Measurements from ENCODE around the gene TMEM163.

Gene TMEM163

DNA sequence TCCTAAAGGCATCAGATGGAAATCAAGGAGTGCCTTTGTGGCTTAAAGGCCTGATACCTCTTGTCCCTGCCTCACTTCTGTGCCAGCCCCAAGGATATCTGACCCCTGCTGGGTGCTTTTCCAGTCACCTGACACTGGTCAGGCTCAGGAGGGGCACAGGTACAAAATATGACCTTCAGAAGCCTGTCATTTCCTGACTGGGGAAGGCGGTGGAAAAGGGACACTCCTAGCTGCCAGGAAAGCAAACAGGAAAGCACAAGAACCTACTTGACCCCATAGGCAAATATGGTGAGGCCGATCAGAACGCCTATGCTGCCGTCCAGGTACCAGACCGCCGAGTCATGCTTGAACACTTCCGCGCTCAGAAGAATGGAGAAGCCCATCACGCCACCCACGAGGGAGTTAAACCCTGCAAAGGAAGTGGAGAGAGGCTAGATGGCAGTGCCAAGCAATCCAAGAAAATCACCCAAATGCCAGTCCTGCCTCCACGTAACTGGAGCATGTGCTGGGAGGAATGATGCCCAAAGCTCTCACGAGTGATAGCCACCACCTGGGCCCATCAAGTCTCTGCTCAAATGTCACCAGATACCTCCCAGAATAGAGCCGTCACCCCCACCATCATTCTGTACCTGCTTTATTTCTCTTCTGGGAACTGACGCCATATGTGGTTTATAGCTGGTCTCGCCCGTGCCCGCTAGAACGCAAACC, 260.9 kb downstream of the TMEM163 start:
- TF ChIP-seq POLR2A (IDR thresholded peaks at IDR 0.05; ENCODE audit: low read length) (no peak), GATA1 (IDR thresholded peaks at IDR 0.05; ENCODE audit: low read depth, low read length) (no peak)
- no peak for DNase-seq

DNA sequence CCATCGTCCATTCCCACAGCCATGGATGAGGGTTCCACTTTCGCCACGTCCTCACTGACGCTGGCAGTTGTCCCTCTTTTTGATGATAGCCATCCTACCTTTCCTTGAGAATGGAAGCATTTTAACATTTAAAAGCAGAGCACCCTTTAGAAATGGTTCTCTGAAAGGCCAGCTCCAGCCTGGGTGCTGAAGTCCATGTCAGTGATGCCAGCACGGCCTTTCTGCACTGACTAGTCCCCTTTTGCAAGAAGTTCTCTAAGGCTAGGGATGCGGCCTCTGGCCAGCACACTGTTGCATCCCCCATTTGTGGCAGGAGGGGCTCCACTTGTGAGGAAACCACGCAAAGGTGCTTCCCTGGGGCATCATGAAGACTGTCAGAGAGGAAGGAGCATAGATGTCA, 261.4 kb downstream of the TMEM163 start:
- no peak for DNase-seq
- TF ChIP-seq GATA1 (IDR thresholded peaks at IDR 0.05; ENCODE audit: low read depth, low read length) (no peak), POLR2A (IDR thresholded peaks at IDR 0.05; ENCODE audit: low read length) (no peak)

GRCh38 chr2:134455426-134455825, 263.4 kb downstream of the TMEM163 start:
- DNase-seq, result no peak
- TF ChIP-seq POLR2A (IDR thresholded peaks at IDR 0.05; ENCODE audit: low read length) (no peak), GATA1 (IDR thresholded peaks at IDR 0.05; ENCODE audit: low read depth, low read length) (no peak)

- no peak for TF ChIP-seq GATA1 (IDR thresholded peaks at IDR 0.05; ENCODE audit: low read depth, low read length)
- no peak for TF ChIP-seq POLR2A (IDR thresholded peaks at IDR 0.05; ENCODE audit: low read length)
- no peak for DNase-seq
Observed at GRCh38 chr2:134454931-134455330, 263.9 kb downstream of the TMEM163 start.

GRCh38 chr2:134454426-134454825, 264.4 kb downstream of the TMEM163 start:
- DNase-seq, result no peak
- TF ChIP-seq GATA1 (IDR thresholded peaks at IDR 0.05; ENCODE audit: low read depth, low read length), result no peak
- TF ChIP-seq POLR2A (IDR thresholded peaks at IDR 0.05; ENCODE audit: low read length), result no peak

- no peak for DNase-seq
- TF ChIP-seq GATA1 (IDR thresholded peaks at IDR 0.05; ENCODE audit: low read depth, low read length), result no peak
- TF ChIP-seq POLR2A (IDR thresholded peaks at IDR 0.05; ENCODE audit: low read length), result no peak
Observed at GRCh38 chr2:134453973-134454372, 264.8 kb downstream of the TMEM163 start.

DNA sequence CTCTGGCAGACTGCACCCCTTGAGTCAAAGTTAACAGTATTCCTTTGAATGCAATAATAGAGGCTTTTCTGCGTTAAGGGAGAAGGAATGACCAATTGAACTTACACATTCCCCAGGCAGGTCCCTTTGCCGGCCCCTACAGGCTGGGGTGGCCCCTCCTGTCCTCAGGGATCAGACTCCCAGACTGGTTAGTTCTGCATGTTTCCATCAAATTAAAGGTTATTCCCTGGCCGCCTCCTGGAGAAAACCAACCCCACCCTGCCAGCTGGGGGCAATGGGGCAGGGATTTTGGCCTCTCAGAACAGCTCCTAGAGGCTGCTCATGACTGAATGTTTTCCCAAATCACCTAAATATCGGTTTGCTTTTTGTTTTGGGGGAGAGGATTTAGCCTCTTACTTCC, 265.3 kb downstream of the TMEM163 start:
- TF ChIP-seq GATA1 (IDR thresholded peaks at IDR 0.05; ENCODE audit: low read depth, low read length), result no peak
- no peak for TF ChIP-seq POLR2A (IDR thresholded peaks at IDR 0.05; ENCODE audit: low read length)
- DNase-seq, result no peak

DNA sequence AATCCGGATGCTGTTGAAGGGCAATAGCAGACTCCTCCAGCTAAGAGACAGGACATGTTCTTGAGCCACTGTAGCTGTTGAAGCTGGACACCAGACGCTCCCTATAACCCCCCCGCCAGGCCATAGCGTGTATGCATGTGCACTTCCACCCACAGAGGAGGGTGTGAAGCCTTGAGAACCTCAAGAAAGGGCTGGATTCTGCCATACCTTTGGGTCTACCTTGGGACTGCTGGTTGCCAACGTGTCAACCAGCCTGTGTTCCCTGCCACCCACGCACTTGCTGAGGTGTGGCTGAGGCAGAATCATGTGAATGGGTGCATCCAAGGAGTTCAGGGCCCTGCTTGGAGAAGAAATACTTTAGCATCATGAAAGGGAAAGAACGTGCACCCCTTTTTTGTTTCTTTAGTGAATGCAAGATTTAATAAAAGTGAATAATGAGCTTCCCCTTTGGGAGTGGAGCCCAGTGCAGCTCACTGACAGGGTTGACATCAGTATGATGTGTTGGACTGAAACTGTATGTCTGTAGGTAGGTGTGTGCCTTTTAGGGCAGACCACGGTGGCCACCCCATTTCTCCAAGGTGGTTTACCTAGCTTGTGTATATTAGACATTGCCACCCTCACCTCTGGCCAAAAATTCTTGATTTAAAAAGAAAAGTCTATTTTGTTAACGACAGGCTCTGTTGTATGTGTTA, 266.6 kb downstream of the TMEM163 start:
- no peak for DNase-seq
- TF ChIP-seq POLR2A (IDR thresholded peaks at IDR 0.05; ENCODE audit: low read length) (no peak), GATA1 (IDR thresholded peaks at IDR 0.05; ENCODE audit: low read depth, low read length) (no peak)

DNA sequence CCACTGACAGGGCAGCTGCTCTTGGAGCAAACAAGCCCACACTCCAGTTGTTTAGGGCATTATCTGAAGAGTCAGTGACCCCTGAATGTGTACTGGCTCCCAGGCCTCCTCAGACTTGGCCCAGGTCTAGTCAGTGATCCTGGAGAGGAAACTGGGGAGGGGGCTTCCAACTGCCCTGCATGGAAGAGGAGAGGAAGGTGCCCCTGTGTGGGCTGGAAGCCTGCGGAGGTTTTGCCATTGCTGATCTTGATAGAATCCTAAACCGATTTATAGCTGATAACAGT, 267.5 kb downstream of the TMEM163 start:
- DNase-seq, result no peak
- TF ChIP-seq GATA1 (IDR thresholded peaks at IDR 0.05; ENCODE audit: low read depth, low read length), result no peak
- no peak for TF ChIP-seq POLR2A (IDR thresholded peaks at IDR 0.05; ENCODE audit: low read length)

GRCh38 chr2:134449751-134450513, 268.9 kb downstream of the TMEM163 start:
- DNase-seq, result no peak
- TF ChIP-seq GATA1 (IDR thresholded peaks at IDR 0.05; ENCODE audit: low read depth, low read length) (no peak), POLR2A (IDR thresholded peaks at IDR 0.05; ENCODE audit: low read length) (no peak)

- DNase-seq, result no peak
- no peak for TF ChIP-seq GATA1 (IDR thresholded peaks at IDR 0.05; ENCODE audit: low read depth, low read length)
- TF ChIP-seq POLR2A (IDR thresholded peaks at IDR 0.05; ENCODE audit: low read length), result no peak
Observed at GRCh38 chr2:134449157-134449556, 269.6 kb downstream of the TMEM163 start.

DNA sequence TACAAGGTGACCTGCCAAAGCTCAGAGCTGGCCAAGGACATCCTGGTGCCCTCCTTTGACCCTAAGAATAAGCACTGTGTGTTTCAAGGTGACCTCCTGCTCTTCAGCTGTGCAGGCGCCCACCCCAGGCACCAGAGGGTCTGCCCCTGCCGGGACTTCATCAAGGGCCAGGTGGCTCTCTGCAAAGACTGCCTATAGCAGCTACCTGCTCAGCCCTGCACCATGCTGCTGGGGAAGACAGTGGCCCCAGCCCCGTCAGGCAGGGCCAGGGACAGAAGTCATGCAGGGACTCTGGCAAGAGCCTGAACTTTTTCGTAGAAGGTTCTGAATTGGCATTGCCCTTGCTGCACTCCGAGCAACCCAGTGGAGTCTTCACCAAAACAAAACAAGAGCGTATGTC, 270.1 kb downstream of the TMEM163 start:
- DNase-seq, result no peak
- TF ChIP-seq POLR2A (IDR thresholded peaks at IDR 0.05; ENCODE audit: low read length), result no peak
- TF ChIP-seq GATA1 (IDR thresholded peaks at IDR 0.05; ENCODE audit: low read depth, low read length), result no peak

DNA sequence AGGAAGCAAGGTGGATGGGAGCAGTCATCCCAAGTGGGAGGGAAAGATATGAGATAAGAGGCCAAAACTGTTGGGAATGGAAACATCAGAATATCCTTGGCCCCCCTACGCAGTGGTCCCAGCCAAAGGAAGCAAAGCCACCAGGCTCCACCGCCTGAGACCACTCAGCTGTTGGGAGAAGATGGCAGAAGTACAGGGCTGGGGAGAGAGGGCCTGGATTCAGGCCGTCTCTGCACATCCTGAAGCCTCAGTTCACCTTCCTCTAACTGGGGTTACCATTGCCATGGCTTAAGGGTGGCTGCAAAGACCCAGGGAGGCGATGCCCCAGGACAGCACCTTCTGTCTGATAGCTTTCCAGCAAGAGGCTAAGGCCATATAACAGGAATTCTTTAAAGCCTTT, 271.1 kb downstream of the TMEM163 start:
- DNase-seq, result no peak
- no peak for TF ChIP-seq GATA1 (IDR thresholded peaks at IDR 0.05; ENCODE audit: low read depth, low read length)
- TF ChIP-seq POLR2A (IDR thresholded peaks at IDR 0.05; ENCODE audit: low read length), result no peak

DNA sequence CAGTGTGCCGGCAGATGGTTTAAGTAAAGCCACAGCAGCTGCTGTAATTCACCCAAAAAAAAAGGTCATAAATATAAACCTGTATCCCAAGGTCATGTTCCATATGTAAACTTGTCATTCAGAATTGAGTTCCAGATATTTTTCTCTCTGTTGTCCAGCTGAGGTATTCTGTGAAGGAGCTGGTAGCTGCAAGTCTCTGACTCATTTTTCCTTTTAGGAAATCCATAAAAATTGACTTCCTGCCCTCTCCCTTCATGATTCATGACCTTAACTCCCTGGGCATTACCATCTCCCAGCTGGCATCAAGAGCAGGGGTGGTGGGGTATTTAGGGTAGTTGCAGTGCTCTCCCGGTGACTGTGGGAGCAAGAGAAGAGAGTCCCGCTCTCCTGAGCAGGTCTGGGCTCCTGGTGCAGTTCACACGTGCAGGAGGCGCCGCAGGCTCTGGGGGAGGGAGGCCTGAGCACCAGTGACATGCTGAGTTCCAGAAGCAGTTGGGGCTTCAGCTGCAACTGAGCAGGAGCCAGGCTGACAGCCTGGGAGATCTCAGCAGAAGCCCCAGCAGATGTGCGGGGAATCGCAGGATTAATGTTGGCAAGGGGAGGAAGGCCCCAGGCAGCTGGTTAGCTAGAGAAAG, 272.3 kb downstream of the TMEM163 start:
- no peak for DNase-seq
- TF ChIP-seq POLR2A (IDR thresholded peaks at IDR 0.05; ENCODE audit: low read length) (no peak), GATA1 (IDR thresholded peaks at IDR 0.05; ENCODE audit: low read depth, low read length) (no peak)
